ENCODE data around the gene ADAM10. TPM values are rescaled to one million over a fixed set of nuclear protein-coding genes. Genes with fewer than 3 reads are reported as not detected.

The ADAM10 gene
- total and polyA plus RNA-seq, 2 of the 4 experiments (the other 2 are of a cell fraction), result 110 to 185 TPM

- no peak for ATAC-seq (ENCODE audit: low read depth)
- no peak overlapping the region for H2BK20ac ChIP-seq (ENCODE audit: low read depth, low read length)
- no peak overlapping the region for H3K56ac ChIP-seq (ENCODE audit: extremely low read depth, insufficient read depth, low read length)
- H3K36me3 ChIP-seq (ENCODE audit: control insufficient read depth, insufficient read depth, low read length), result no peaks in the 10 kb centered on the region
- H3K4ac ChIP-seq (ENCODE audit: low read depth, low read length), result no peak overlapping the region
- no peak overlapping the region for H3K23ac ChIP-seq (ENCODE audit: low read depth, low read length)
- H2BK5ac ChIP-seq (ENCODE audit: low read depth, low read length, poor library complexity, severe bottlenecking), result no peak overlapping the region
- BruUV-seq (replicated peaks), result no TSS peak
- peaks cover 3% of the 10 kb centered on the region; the same call in 1 of the 2 replicates for H3K9me3 ChIP-seq (ENCODE audit: control insufficient read depth, insufficient read depth, low read length)
- H4K8ac ChIP-seq (ENCODE audit: low read depth in 2 of 2, low read length in 2 of 2), result no peak overlapping the region
- no peak overlapping the region for H3K18ac ChIP-seq (ENCODE audit: low read depth, low read length)
- no peak overlapping the region for H4K91ac ChIP-seq (ENCODE audit: insufficient read depth, low read depth, low read length)
- H3K79me1 ChIP-seq (ENCODE audit: low read depth in 1 of 2, low read length in 2 of 2), result no peaks in the 10 kb centered on the region
- DNase-seq, result no peak
- intact Hi-C loops (cut with micrococcal nuclease) (no loop called here), dilution Hi-C loops (cut with HindIII; ENCODE audit: low sequenced_read_pairs, unreplicated experiment) (no loop called here), in situ Hi-C loops (cut with MboI; ENCODE audit: low sequenced_read_pairs) (no loop called here)
- POLR2A ChIA-PET (ENCODE audit: unreplicated experiment), result no interaction called here
- no peak overlapping the region for H2AK5ac ChIP-seq (ENCODE audit: low read depth, low read length)
- WGBS, 2 experiments (ENCODE audit: extremely low coverage in 2 of 2, insufficient read length in 1 of 2), result no CpG with 5 or more reads among the region's 4 CpGs
- no peak overlapping the region for H2AK9ac ChIP-seq (replicated peaks; ENCODE audit: low read depth, low read length, poor library complexity)
- no peaks in the 10 kb centered on the region for H4K20me1 ChIP-seq (ENCODE audit: insufficient read depth, low read length)
- no peak overlapping the region for H2BK120ac ChIP-seq (ENCODE audit: low read depth, low read length)
- H3K14ac ChIP-seq (replicated peaks; ENCODE audit: low read depth, low read length), result no peak overlapping the region
- H2AFZ ChIP-seq (replicated peaks; ENCODE audit: low read length, poor library complexity), result no peak overlapping the region
- H3K4me2 ChIP-seq (ENCODE audit: low read depth, low read length), result no peak overlapping the region
- CTCF ChIA-PET, result interaction anchor here (1.1 kb wide), 1 partner anchor 334 kb away, joined by 3 read pairs; no protein-coding TSS in a partner anchor
- no peaks in the 10 kb centered on the region for H3K4me1 ChIP-seq (ENCODE audit: control insufficient read depth, insufficient read depth, low read length)
- no peaks in the 10 kb centered on the region for H3K9me1 ChIP-seq (ENCODE audit: insufficient read depth, low read length)
- no peak overlapping the region for H2BK15ac ChIP-seq (ENCODE audit: low read depth, low read length)
- no peak overlapping the region for H3K4me3 ChIP-seq (ENCODE audit: insufficient read depth, low read depth, low read length)
- no peak overlapping the region for H3K27ac ChIP-seq (ENCODE audit: insufficient read depth, low read length)
- H3K27me3 ChIP-seq (ENCODE audit: control insufficient read depth, insufficient read depth, low read length), result peaks cover 3% of the 10 kb centered on the region; the same call in 1 of the 2 replicates
- H3K9ac ChIP-seq (ENCODE audit: low read depth, low read length), result no peak overlapping the region
- no peak overlapping the region for H4K5ac ChIP-seq (ENCODE audit: low read depth, low read length)
- no peak for TF ChIP-seq SMC3 (IDR thresholded peaks at IDR 0.05; ENCODE audit: low read depth, low read length)
- no peak for TF ChIP-seq USF2 (IDR thresholded peaks at IDR 0.05; ENCODE audit: low read depth, low read length)
- TF ChIP-seq CEBPB (IDR thresholded peaks at IDR 0.05; ENCODE audit: low read depth, low read length), result no peak
- no peak for TF ChIP-seq MXI1 (IDR thresholded peaks at IDR 0.05; ENCODE audit: borderline replicate concordance, low read depth, low read length)
- TF ChIP-seq MAZ (IDR thresholded peaks at IDR 0.05; ENCODE audit: borderline replicate concordance, low read depth, low read length), result no peak
- no peak for TF ChIP-seq POLR2A (IDR thresholded peaks at IDR 0.05; ENCODE audit: low read depth, low read length)
- no peak for TF ChIP-seq BHLHE40 (IDR thresholded peaks at IDR 0.05; ENCODE audit: low read depth, low read length)
Observed at GRCh38 chr15:58565619-58566018, 183.9 kb downstream of the ADAM10 start.
